Fibroblast of skin of left quadriceps (primary cell): Measurements from ENCODE around the gene IL12RB2.
A peak's percentile ranks its signal among the peaks of the same experiment; 100 is the strongest.

Experiments used
- DNase-seq, 2 experiments: peaks; one replicate each; pipeline ENCODE4 v3.0.0-alpha.2; 2013; ENCODE audit warnings: low read depth in 2 of 2

IL12RB2 gene

GRCh38 chr1:67348586-67349252 lies 41.0 kb downstream of the IL12RB2 start:
- no peak for DNase-seq

GRCh38 chr1:67350783-67351182 lies 43.1 kb downstream of the IL12RB2 start:
- DNase-seq, result no peak

GRCh38 chr1:67352211-67352610 lies 44.5 kb downstream of the IL12RB2 start:
- no peak for DNase-seq

GRCh38 chr1:67355745-67356424 lies 48.2 kb downstream of the IL12RB2 start:
- peak; percentile 52 to 60 for DNase-seq

GRCh38 chr1:67359592-67359991 lies 51.9 kb downstream of the IL12RB2 start:
- no peak for DNase-seq

- no peak for DNase-seq
Measured at GRCh38 chr1:67361641-67362040, 54.0 kb downstream of the IL12RB2 start.

GRCh38 chr1:67367370-67368045 lies 59.8 kb downstream of the IL12RB2 start:
- no peak for DNase-seq

- DNase-seq, result no peak
Measured at GRCh38 chr1:67368046-67368514, 60.4 kb downstream of the IL12RB2 start.

- DNase-seq, result no peak
Measured at GRCh38 chr1:67371043-67371442, 63.4 kb downstream of the IL12RB2 start.

- no peak for DNase-seq
Measured at GRCh38 chr1:67371681-67372080, 64.0 kb downstream of the IL12RB2 start.

GRCh38 chr1:67372136-67372535 lies 64.5 kb downstream of the IL12RB2 start:
- peak in 1 of 2 experiments; percentile 27 for DNase-seq

- DNase-seq, result no peak
Measured at GRCh38 chr1:67372898-67373297, 65.2 kb downstream of the IL12RB2 start.

GRCh38 chr1:67376381-67376780 lies 68.7 kb downstream of the IL12RB2 start:
- no peak for DNase-seq

GRCh38 chr1:67377253-67377652 lies 69.6 kb downstream of the IL12RB2 start:
- DNase-seq, result no peak

GRCh38 chr1:67381154-67381553 lies 73.5 kb downstream of the IL12RB2 start:
- DNase-seq, result no peak

GRCh38 chr1:67382292-67382691 lies 74.6 kb downstream of the IL12RB2 start:
- no peak for DNase-seq

GRCh38 chr1:67383999-67384638 lies 76.4 kb downstream of the IL12RB2 start:
- no peak for DNase-seq

GRCh38 chr1:67390041-67390887 lies 82.6 kb downstream of the IL12RB2 start:
- peak; percentile 55 to 58 for DNase-seq

- no peak for DNase-seq
Measured at GRCh38 chr1:67393240-67393639, 85.6 kb downstream of the IL12RB2 start.

GRCh38 chr1:67393737-67394136 lies 86.1 kb downstream of the IL12RB2 start:
- DNase-seq, result no peak

- no peak for DNase-seq
Measured at GRCh38 chr1:67394548-67394947, 86.9 kb downstream of the IL12RB2 start.
